ENCODE measurements around the gene KDM4C.

GRCh38 chr9:7085357-7085756, 327.6 kb downstream of the KDM4C start:
- TF ChIP-seq CTCF (IDR thresholded peaks at IDR 0.05) (no peak), EZH2 (IDR thresholded peaks at IDR 0.05) (no peak), EZH2phosphoT487 (IDR thresholded peaks at IDR 0.05) (no peak)

Data from neural progenitor cell (in vitro differentiated cells).